Measurements from ENCODE around the gene ZNF385D.

DNA sequence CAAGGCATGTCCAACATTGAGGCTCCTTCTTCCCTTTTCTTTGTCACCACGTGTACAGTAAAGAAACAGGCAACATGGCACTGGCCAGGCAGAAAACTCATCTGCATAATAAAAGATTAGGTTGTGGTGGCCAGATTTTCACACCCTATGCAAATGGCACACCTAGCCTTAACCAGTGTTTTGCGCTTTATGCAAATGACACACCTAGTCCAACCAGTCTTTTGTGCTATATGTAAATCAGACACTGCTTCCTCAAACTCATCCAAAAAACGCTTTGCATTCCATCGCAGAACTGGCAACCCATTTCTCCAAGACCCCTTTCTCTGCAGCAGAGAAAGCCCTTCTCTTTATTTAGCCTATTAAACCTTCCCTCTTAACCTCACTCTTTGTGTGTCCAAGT, 109.1 kb downstream of the ZNF385D start:
- TF ChIP-seq, protein P1, sequence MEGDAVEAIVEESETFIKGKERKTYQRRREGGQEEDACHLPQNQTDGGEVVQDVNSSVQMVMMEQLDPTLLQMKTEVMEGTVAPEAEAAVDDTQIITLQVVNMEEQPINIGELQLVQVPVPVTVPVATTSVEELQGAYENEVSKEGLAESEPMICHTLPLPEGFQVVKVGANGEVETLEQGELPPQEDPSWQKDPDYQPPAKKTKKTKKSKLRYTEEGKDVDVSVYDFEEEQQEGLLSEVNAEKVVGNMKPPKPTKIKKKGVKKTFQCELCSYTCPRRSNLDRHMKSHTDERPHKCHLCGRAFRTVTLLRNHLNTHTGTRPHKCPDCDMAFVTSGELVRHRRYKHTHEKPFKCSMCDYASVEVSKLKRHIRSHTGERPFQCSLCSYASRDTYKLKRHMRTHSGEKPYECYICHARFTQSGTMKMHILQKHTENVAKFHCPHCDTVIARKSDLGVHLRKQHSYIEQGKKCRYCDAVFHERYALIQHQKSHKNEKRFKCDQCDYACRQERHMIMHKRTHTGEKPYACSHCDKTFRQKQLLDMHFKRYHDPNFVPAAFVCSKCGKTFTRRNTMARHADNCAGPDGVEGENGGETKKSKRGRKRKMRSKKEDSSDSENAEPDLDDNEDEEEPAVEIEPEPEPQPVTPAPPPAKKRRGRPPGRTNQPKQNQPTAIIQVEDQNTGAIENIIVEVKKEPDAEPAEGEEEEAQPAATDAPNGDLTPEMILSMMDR (IDR thresholded peaks at IDR 0.05) = no peak
- TF ChIP-seq POLR2A (IDR thresholded peaks at IDR 0.05) = no peak

Measured in testis (tissue), 2 donors.